Epithelial cell of esophagus (primary cell): ENCODE results near the gene ADAMTS2.

Source experiments
- DNase-seq: peaks from one replicate; pipeline ENCODE4 v3.0.0; 2010; ENCODE audit warnings: low read depth
- H3K4me3 ChIP-seq: 2 replicates; pipeline ENCODE4 v1.5.1; 2011; ENCODE audit warnings: mild to moderate bottlenecking, low read length, control low read depth
- TF ChIP-seq, protein P1 (sequence below): IDR thresholded peaks from 2 replicates; pipeline ENCODE4 v1.5.1; 2011; ENCODE audit warnings: low read depth, mild to moderate bottlenecking, low read length, control low read depth, inconsistent platforms; ENCODE audit not compliant: insufficient read depth; ENCODE audit errors: missing control alignments

Gene ADAMTS2

DNA sequence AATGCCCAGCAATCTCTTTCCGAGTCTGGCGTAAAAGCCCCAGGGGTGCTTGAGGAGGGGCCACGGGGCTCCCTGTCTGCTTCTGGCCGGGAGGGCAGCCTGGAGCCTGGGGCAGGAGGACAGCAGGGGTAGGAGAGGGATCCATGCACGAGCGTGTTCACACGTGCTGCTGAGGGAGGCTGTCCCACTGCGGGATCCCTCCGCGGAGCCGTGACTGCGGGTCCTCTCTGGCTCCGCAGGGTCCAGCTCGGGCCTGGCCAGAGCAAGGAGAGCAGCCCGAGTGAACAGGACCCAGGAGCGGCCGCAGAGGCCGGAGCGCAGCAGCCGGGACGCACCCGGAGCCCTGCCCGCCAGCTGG, 206.7 kb downstream of the ADAMTS2 start:
- no peak overlapping the region for H3K4me3 ChIP-seq
- TF ChIP-seq, protein P1, sequence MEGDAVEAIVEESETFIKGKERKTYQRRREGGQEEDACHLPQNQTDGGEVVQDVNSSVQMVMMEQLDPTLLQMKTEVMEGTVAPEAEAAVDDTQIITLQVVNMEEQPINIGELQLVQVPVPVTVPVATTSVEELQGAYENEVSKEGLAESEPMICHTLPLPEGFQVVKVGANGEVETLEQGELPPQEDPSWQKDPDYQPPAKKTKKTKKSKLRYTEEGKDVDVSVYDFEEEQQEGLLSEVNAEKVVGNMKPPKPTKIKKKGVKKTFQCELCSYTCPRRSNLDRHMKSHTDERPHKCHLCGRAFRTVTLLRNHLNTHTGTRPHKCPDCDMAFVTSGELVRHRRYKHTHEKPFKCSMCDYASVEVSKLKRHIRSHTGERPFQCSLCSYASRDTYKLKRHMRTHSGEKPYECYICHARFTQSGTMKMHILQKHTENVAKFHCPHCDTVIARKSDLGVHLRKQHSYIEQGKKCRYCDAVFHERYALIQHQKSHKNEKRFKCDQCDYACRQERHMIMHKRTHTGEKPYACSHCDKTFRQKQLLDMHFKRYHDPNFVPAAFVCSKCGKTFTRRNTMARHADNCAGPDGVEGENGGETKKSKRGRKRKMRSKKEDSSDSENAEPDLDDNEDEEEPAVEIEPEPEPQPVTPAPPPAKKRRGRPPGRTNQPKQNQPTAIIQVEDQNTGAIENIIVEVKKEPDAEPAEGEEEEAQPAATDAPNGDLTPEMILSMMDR = no peak
- no peak for DNase-seq

DNA sequence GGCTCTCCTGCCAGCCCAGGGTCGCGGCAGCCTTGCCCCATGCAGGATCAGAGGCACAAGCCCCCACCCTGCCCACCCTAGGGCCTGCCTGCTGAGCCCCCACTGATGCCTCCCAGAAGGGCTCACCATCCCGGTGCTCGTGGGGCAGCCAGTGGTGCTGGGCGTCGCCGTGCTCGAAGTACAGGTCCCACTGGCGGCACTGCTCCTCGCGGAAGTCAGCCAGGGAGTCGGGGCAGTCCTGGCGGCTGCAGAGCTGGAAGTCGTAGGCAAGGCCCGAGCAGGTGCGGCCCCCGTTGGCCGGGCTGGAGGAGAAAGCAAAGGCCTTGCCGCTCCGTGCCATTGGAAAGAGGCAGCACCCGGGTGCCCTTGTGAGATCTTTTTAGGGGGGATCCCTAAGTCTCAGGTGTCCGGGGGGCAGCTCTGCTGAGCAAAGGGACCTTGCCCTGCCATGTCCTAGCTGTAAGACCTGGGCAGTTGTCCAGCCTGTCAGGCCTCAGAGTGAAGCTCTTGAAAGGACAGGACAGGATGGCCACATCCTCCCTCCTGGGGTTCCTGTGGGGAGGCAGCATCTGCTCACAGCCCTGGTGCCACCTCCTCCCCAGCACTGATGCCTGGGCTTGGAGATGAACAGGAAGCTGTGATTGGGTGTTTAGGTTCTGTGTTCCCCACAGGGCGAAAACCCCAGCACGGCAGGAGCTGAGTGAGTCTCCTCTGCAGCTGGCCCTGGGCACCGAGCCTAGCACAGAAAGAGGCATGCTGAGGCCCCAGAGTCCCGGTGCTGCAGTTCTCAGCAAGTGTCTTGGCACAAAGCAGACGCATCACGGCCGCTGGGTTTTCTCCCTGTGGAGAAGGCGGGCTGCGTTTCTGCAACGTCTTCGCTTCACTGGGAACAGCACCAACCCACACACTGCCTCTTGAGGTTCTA, 207.4 kb downstream of the ADAMTS2 start:
- TF ChIP-seq, protein P1 = no peak
- no peak for DNase-seq

DNA sequence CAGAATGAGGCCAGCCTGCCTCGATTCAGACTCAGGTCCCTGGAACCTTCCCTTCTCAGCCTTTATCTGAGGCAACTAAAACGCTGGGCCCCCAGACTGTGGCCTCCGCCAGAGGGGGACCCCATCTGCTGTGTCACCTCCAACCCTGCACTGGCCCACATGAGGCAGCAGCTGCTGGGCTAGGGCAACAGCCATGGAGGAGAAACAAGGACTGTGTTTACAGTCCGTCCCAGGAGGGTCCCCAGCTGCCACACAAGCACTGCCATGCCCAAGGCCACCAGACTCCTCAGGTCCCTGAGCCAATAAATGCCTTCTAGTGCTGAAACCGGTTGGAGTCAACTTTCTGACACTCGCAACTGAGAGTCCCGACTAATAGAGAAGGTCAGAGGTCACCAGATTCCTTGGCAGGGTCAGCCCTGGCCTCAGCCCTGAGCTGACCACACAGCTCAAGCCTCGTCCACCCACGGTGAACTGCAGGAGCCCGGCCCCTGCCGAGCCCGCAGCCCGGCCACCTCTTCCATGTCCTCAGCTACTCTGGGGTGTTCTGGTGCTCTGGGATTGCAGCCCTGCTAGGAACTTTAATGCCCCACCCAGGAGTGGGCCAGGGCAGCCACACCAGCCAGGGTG, 208.1 kb downstream of the ADAMTS2 start:
- H3K4me3 ChIP-seq = no peak overlapping the region
- DNase-seq = no peak
- TF ChIP-seq, protein P1 = no peak

More for the DNA sequence above, 207.4 kb downstream of the ADAMTS2 start:
- H3K4me3 ChIP-seq = no peak overlapping the region

DNA sequence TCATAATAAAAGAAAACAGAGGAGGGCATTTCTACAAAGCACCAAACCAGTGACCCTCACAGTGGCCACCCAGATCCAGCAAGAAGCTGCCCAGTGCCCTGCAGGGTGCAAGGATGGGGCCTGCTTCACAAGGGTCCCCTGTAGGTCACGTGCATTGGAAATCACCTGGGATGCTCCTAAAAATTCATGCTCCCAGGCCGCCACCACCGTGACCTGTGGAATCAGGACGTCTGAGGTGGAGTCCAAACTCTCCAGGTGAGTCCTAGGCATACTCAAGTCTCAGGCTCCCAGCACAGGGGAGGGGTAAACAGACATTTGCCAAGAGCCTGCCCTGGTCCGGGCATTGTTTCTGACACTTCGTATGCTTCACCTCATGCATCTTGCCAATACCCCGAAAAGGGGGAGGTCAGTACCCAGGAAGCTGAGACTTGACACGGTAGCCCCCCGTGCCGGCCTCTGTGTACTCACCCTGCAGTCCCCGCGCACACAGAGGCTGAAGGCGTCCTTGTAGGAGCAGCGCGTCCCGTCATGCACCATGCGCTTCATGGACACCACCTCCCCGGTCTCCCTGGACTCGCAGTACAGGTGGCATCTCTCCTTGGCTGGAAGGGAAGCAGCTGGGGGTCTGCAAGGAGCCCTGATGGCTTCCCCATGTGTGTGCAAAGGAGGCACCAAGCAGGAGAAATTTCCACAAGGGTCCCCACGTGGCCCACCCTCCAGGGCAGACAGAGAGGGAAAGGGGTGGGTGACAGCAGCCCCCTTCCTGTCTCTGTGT, 209.6 kb downstream of the ADAMTS2 start:
- DNase-seq = no peak
- no peak overlapping the region for H3K4me3 ChIP-seq
- TF ChIP-seq, protein P1 = no peak

DNA sequence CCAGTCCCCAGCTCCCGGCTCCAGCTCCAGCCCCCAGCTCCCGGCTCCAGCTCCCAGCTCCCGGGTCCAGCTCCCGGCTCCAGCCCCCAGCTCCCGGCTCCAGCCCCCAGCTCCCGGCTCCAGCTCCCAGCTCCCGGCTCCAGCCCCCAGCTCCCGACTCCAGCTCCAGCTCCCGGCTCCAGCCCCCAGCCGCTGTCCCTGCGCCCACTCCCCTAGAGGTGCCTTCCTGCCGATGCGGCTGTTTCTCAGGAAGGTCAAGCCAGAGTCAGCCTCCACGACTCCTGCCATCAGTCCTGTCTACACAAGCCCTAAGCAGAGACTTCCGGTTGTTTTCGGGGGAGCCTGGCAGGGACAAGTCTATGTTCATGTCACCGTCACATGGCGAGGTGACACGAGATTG, 210.3 kb downstream of the ADAMTS2 start:
- no peak for DNase-seq
- no peak overlapping the region for H3K4me3 ChIP-seq
- TF ChIP-seq, protein P1 = no peak

DNA sequence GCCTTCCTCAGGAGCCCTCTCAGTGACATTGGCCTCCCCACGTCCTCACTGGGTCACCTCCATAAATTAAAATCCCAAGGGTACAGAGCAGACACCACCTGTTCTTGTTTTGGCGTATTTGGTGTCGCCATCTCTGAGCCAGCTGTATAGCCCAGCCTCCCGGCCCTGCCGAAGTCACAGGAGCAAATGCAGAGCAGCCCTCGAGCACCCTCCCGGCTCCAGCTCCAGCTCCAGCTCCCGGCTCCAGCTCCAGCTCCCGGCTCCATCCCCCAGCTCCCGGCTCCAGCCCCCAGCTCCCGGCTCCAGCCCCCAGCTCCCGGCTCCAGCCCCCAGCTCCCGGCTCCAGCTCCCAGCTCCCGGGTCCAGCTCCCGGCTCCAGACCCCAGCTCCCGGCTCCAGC, 210.8 kb downstream of the ADAMTS2 start:
- TF ChIP-seq, protein P1 = no peak
- H3K4me3 ChIP-seq = no peak overlapping the region
- no peak for DNase-seq
